Upper lobe of right lung (tissue), 1 donor: ENCODE data around the gene HPS4. TPM values are rescaled to one million over a fixed set of nuclear protein-coding genes. Genes with fewer than 3 reads are reported as not detected.

Source experiments
- ATAC-seq: fragments of 200-7000 bp; cut with Tn5 transposase; one replicate; pipeline ENCODE4 v1.9.1; 2020; ENCODE audit warnings: mild to moderate bottlenecking, moderate library complexity
- DNase-seq: peaks from one replicate; pipeline ENCODE4 v3.0.0-alpha.2; 2020
- H3K27ac ChIP-seq: fragments of 200-600 bp; one replicate; pipeline ENCODE4 v1.8.0; 2022
- H3K27me3 ChIP-seq: fragments of 200-600 bp; one replicate; pipeline ENCODE4 v1.8.0; 2022; ENCODE audit warnings: mild to moderate bottlenecking
- H3K36me3 ChIP-seq: fragments of 200-600 bp; one replicate; pipeline ENCODE4 v1.8.0; 2022
- H3K4me1 ChIP-seq: fragments of 200-600 bp; one replicate; pipeline ENCODE4 v1.8.0; 2022
- H3K4me3 ChIP-seq: fragments of 200-600 bp; one replicate; pipeline ENCODE4 v1.8.0; 2022; ENCODE audit warnings: mild to moderate bottlenecking
- H3K9me3 ChIP-seq: fragments of 200-600 bp; one replicate; pipeline ENCODE4 v1.8.0; 2022
- CTCF ChIP-seq: fragments of 200-600 bp; IDR thresholded peaks from one replicate; pipeline ENCODE4 v1.8.0; 2022; ENCODE audit warnings: antibody characterized with exemption
- intact Hi-C: fragments of 100-400 bp; cut with DNase I; formaldehyde crosslinking; loops from one replicate; pipeline ENCODE4 v1.11.0; 2022
- total RNA-seq: library from RNA; stranded (reverse); fragmentation: NEBNext Ultra II Directional; extraction: Animal tissue kit (Norgen Biotek cat#: 25700); gene quantifications from one replicate; pipeline ENCODE4 v1.2.1, GENCODE V29; 2021
- donor health status: DM: no; HTN: yes; CAD: no; lungs with severe emphysema.

The HPS4 gene
- total RNA-seq, 1 donor from 2014 or later, result 31.0 TPM

DNA sequence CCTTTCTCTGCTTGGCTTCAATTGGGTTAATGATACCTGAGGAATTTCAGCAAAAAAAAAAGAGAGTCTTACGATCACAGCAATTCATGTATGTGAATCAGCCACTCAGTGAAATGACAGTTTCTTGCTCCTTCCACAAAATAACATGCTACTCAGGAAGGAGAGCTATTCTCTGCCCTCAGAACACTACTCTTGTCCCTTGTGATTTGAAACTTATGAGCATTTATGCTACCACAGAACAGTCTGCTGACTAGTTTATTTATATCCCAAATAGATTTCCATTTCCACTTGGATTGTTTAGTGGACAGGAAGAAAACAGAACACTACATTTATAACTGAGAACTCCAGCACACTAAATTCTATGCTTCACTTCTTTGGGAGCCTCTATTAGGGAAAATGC lies 20.2 kb upstream of the HPS4 start:
- ATAC-seq, result no peak
- Histone ChIP-seq H3K27ac (no peak overlapping the region), H3K36me3 (peaks cover 100% of the 10 kb centered on the region), H3K27me3 (no peaks in the 10 kb centered on the region), H3K4me1 (peaks cover 11% of the 10 kb centered on the region), H3K4me3 (no peak overlapping the region), H3K9me3 (no peaks in the 10 kb centered on the region)
- no peak for TF ChIP-seq CTCF
- no peak for DNase-seq
- intact Hi-C loops, result no loop called here

GRCh38 chr22:26502688-26503561 lies 19.3 kb upstream of the HPS4 start:
- H3K4me1 ChIP-seq, result peaks cover 11% of the 10 kb centered on the region
- intact Hi-C loops, result no loop called here
- no peaks in the 10 kb centered on the region for H3K27me3 ChIP-seq
- no peaks in the 10 kb centered on the region for H3K9me3 ChIP-seq
- TF ChIP-seq CTCF, result peak; percentile 46
- DNase-seq (no peak), ATAC-seq (peak; percentile 81)
- no peak overlapping the region for H3K27ac ChIP-seq
- H3K4me3 ChIP-seq, result no peak overlapping the region
- H3K36me3 ChIP-seq, result peaks cover 100% of the 10 kb centered on the region

DNA sequence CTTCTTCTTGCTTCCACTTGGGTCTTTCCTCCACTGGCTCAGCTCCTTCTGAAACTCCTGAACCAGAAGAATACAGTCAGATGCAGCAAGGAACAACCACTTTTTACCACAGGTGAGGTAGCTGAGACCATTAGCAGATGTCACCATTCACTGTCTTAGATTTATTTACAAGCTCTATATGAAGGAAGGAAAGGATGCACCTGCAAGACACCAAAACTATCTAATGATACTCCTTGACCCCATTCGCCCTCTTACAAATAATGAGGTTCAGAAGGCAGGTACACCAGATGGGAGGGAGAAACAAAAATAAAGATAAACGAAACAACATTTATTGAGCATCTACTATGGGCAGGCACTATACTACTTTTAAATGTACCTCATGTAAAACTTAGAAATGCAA lies 18.4 kb upstream of the HPS4 start:
- DNase-seq (no peak), ATAC-seq (no peak)
- Histone ChIP-seq H3K27me3 (no peaks in the 10 kb centered on the region), H3K9me3 (no peaks in the 10 kb centered on the region), H3K36me3 (peaks cover 99% of the 10 kb centered on the region), H3K4me1 (peaks cover 11% of the 10 kb centered on the region), H3K27ac (no peak overlapping the region), H3K4me3 (no peak overlapping the region)
- TF ChIP-seq CTCF, result no peak
- intact Hi-C loops, result no loop called here

- ATAC-seq (no peak), DNase-seq (no peak)
- peaks cover 96% of the 10 kb centered on the region for H3K36me3 ChIP-seq
Observed at GRCh38 chr22:26499188-26499703, 15.7 kb upstream of the HPS4 start.

GRCh38 chr22:26496456-26496855 lies 12.9 kb upstream of the HPS4 start:
- Histone ChIP-seq H3K4me1 (no peaks in the 10 kb centered on the region), H3K27me3 (no peaks in the 10 kb centered on the region), H3K27ac (no peak overlapping the region), H3K9me3 (no peaks in the 10 kb centered on the region), H3K4me3 (no peak overlapping the region), H3K36me3 (peaks cover 96% of the 10 kb centered on the region)
- ATAC-seq (no peak), DNase-seq (no peak)
- TF ChIP-seq CTCF, result no peak
- intact Hi-C loops, result no loop called here

More at GRCh38 chr22:26499188-26499703, 15.7 kb upstream of the HPS4 start:
- TF ChIP-seq CTCF, result no peak
- intact Hi-C loops, result no loop called here
- peaks cover 11% of the 10 kb centered on the region for H3K4me1 ChIP-seq
- no peak overlapping the region for H3K4me3 ChIP-seq
- no peak overlapping the region for H3K27ac ChIP-seq
- H3K9me3 ChIP-seq, result no peaks in the 10 kb centered on the region
- no peaks in the 10 kb centered on the region for H3K27me3 ChIP-seq
